SK-N-MC (cell line): ENCODE measurements around the gene SMOC1.

ENCODE experiments used
- EZH2 ChIP-seq: fragments of 200-600 bp; sonication (generic); IDR thresholded peaks from one replicate; pipeline ENCODE4 v1.6.1; 2017; ENCODE audit warnings: antibody characterized with exemption
- FOXP2 ChIP-seq: optimal IDR thresholded peaks from 2 replicates; pipeline ENCODE3; 2011; ENCODE audit warnings: mild to moderate bottlenecking, moderate library complexity; ENCODE audit not compliant: insufficient read depth; ENCODE audit errors: extremely low read length, control extremely low read depth
- POLR2AphosphoS5 ChIP-seq: IDR thresholded peaks from 2 replicates; pipeline ENCODE4 v1.6.1; 2012; ENCODE audit warnings: mild to moderate bottlenecking, low read depth, low read length, borderline replicate concordance

DNA sequence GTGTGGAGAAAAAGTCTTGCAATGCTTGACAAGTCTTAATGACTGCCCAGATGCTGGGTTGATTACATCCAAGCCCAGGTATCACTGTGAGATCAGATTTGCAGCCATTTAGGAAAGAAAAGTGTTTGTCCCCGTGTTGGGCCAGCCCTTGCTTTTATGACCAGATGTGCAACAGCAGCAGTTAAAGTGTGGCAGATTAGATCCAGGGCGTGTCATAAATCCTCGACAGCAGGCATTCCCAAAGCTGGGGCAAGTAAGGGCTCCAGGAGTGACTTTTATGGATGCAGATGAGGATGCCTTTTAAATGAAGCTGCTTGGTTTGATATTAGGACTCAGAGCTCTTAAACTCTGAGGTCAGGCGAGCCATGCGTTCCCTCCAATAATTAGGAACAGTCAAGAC, 1.7 kb downstream of the SMOC1 start:
- TF ChIP-seq POLR2AphosphoS5, result no peak
- TF ChIP-seq EZH2, result no peak
- no peak for TF ChIP-seq FOXP2
